K562 (cell line): ENCODE measurements around the gene GPT2. TPM values are rescaled to one million over a fixed set of nuclear protein-coding genes. Genes with fewer than 3 reads are reported as not detected.

Experiments
- ATF7 ChIP-seq: fragments of 450-650 bp; IDR thresholded peaks from 2 replicates; pipeline ENCODE4 v1.7.1; 2014; ENCODE audit warnings: mild to moderate bottlenecking, moderate library complexity
- BRD9 ChIP-seq: fragments of 450-650 bp; IDR thresholded peaks from 2 replicates; pipeline ENCODE4 v1.6.1; 2018; ENCODE audit warnings: low read depth; ENCODE audit not compliant: partially characterized antibody
- CBX1 ChIP-seq: sonication (generic); IDR thresholded peaks from 2 replicates; pipeline ENCODE4 v1.6.1; 2016; ENCODE audit warnings: antibody characterized with exemption, low read depth, mild to moderate bottlenecking
- CTCFL ChIP-seq: IDR thresholded peaks from 2 replicates; pipeline ENCODE4 v1.6.1; 2011; ENCODE audit warnings: borderline replicate concordance, low read depth, mild to moderate bottlenecking, moderate library complexity, low read length; ENCODE audit not compliant: insufficient read depth, poor library complexity, severe bottlenecking
- EGR1 ChIP-seq: fragments of 450-650 bp; conservative IDR thresholded peaks from 2 replicates; pipeline ENCODE4 v1.6.1; 2017; ENCODE audit warnings: mild to moderate bottlenecking
- ELF4 ChIP-seq: fragments of 450-650 bp; formaldehyde crosslinking; IDR thresholded peaks from 2 replicates; pipeline ENCODE4 v1.4.0; 2022; ENCODE audit warnings: missing genetic modification characterization
- HNRNPUL1 ChIP-seq: fragments of 200-400 bp; formaldehyde crosslinking; IDR thresholded peaks from 2 replicates; pipeline ENCODE4 v1.6.1; 2017; ENCODE audit warnings: low read length
- MCM7 ChIP-seq, 2 experiments: fragments of 450-650 bp; IDR thresholded peaks; 2 replicates each; pipeline ENCODE4 v1.6.1; 2016 to 2018
- PHB ChIP-seq: fragments of 250-450 bp; sonication (Bioruptor Pico); IDR thresholded peaks from 2 replicates; pipeline ENCODE4 v1.5.0; 2021
- PRPF4 ChIP-seq: fragments of 200-400 bp; formaldehyde crosslinking; IDR thresholded peaks from one replicate; pipeline ENCODE4 v1.6.1; 2017; ENCODE audit warnings: low read length, low read depth, mild to moderate bottlenecking; ENCODE audit not compliant: insufficient read depth, poor library complexity, severe bottlenecking
- RBBP5 ChIP-seq: fragments of 200-600 bp; sonication (generic); IDR thresholded peaks from 2 replicates; pipeline ENCODE4 v1.6.1; 2012; ENCODE audit warnings: borderline replicate concordance, mild to moderate bottlenecking, low read length, control low read depth, inconsistent platforms; ENCODE audit not compliant: insufficient read depth, poor library complexity, severe bottlenecking
- RREB1 ChIP-seq: fragments of 250-450 bp; sonication (Bioruptor Pico); IDR thresholded peaks from 2 replicates; pipeline ENCODE4 v1.4.0; 2020
- SAP30 ChIP-seq: fragments of 200-600 bp; sonication (generic); IDR thresholded peaks from 2 replicates; pipeline ENCODE4 v1.6.1; 2012; ENCODE audit warnings: borderline replicate concordance, low read depth, mild to moderate bottlenecking, moderate library complexity, low read length, control low read depth, inconsistent platforms; ENCODE audit not compliant: insufficient read depth, poor library complexity, severe bottlenecking
- SMARCA4 ChIP-seq: fragments of 450-650 bp; IDR thresholded peaks from 2 replicates; pipeline ENCODE4 v1.6.1; 2016
- TBP ChIP-seq: optimal IDR thresholded peaks from 2 replicates; pipeline ENCODE3; 2011; ENCODE audit warnings: low read depth, low read length, improper control_type of control experiment
- ZNF124 ChIP-seq: sonication (generic); formaldehyde crosslinking; IDR thresholded peaks from 2 replicates; pipeline ENCODE4 v1.8.1; 2022; ENCODE audit warnings: missing genetic modification reagents
- ZNF740 ChIP-seq, 3 experiments: fragments of 200-800 bp in 1 of 3; sonication (Bioruptor generic) in 1 of 3; sonication (generic) in 1 of 3; formaldehyde crosslinking in 1 of 3; IDR thresholded peaks; 2 replicates each; pipeline versions ENCODE4 v1.6.1 to v1.8.0; 2016 to 2022; ENCODE audit warnings: mild to moderate bottlenecking in 2 of 3, missing compliant biosample characterization in 2 of 3, missing genetic modification characterization in 2 of 3, missing genetic modification reagents in 1 of 3
- ZNF780A ChIP-seq: fragments of 250-450 bp; sonication (Bioruptor Pico); IDR thresholded peaks from 2 replicates; pipeline ENCODE4 v1.5.0; 2021; ENCODE audit warnings: mild to moderate bottlenecking
- polyA plus RNA-seq, 8 experiments: library from polyadenylated mRNA; depleted of rRNA in 4 of 8; stranded (reverse) in 5 of 8; unstranded in 3 of 8; fragments of >200 nt; fragmentation: Nextera tagmentation in 2 of 8; fragmentation: Illumina TruSeq in 1 of 8; extraction: Ambion mirVana in 2 of 8; extraction: Trizol in 1 of 8; gene quantifications; 2 replicates each; pipeline versions ENCODE4 v1.2.1 to v1.2.3, GENCODE V29; 2011 to 2014; ENCODE audit warnings: inconsistent platforms in 1 of 8, missing spikeins in 1 of 8
- total RNA-seq, 7 experiments: library from RNA; depleted of rRNA in 6 of 7; stranded (reverse); fragments of >200 nt in 6 of 7; fragmentation: Illumina TruSeq in 2 of 7; extraction: Trizol in 2 of 7; gene quantifications; 2 replicates each; pipeline versions ENCODE4 v1.2.1 to v1.2.3, GENCODE V29; 2011 to 2021; ENCODE audit warnings: low replicate concordance in 1 of 7

GPT2 gene
- total and polyA plus RNA-seq, 9 of the 15 experiments (the other 6 are each of a cell fraction or from before 2014, with no cell fraction given) = 0.79 to 14.4 (median 5.8) TPM

- TF ChIP-seq RREB1 (CRISPR knock-in tag) (no peak), SAP30 (peak; percentile 25), EGR1 (peak; percentile 74), ELF4 (no peak), HNRNPUL1 (no peak), BRD9 (no peak), RBBP5 (peak; percentile 93), ZNF740 (CRISPR knock-in tag; IDR thresholded peaks at IDR 0.05) (no peak), ZNF740 (tag; IDR thresholded peaks at IDR 0.05) (0 out of 4 replicates have a peak, but pooled peaks of 1 of the 2 experiments have one; percentile 2), MCM7 (IDR thresholded peaks at IDR 0.05) (no peak), CBX1 (no peak), CTCFL (no peak), ZNF780A (CRISPR knock-in tag) (no peak), SMARCA4 (no peak), PHB (CRISPR knock-in tag) (no peak), PRPF4 (no peak), TBP (peak; percentile 17), ATF7 (no peak), ZNF124 (CRISPR knock-in tag) (no peak)
These were observed 88.5 kb downstream of the GPT2 start (continued) for GRCh38 chr16:46972429-46973206.
